Urothelium cell line (cell line): ENCODE data around the gene AFF4.
"Not testable (repeated sequence)": the region's sequence is repeated elsewhere in the genome, so short reads cannot be mapped to it uniquely, and the experiment has no call there.

Experiments
- DNase-seq: peaks from one replicate; pipeline ENCODE4 v3.0.0; 2011; ENCODE audit warnings: low spot score, mixed read lengths
- FAIRE-seq: peaks from 2 replicates; lab custom pipeline; 2011; peaks lifted over from hg19 to GRCh38; lab: Jason Lieb, UNC

Gene AFF4, protein sequence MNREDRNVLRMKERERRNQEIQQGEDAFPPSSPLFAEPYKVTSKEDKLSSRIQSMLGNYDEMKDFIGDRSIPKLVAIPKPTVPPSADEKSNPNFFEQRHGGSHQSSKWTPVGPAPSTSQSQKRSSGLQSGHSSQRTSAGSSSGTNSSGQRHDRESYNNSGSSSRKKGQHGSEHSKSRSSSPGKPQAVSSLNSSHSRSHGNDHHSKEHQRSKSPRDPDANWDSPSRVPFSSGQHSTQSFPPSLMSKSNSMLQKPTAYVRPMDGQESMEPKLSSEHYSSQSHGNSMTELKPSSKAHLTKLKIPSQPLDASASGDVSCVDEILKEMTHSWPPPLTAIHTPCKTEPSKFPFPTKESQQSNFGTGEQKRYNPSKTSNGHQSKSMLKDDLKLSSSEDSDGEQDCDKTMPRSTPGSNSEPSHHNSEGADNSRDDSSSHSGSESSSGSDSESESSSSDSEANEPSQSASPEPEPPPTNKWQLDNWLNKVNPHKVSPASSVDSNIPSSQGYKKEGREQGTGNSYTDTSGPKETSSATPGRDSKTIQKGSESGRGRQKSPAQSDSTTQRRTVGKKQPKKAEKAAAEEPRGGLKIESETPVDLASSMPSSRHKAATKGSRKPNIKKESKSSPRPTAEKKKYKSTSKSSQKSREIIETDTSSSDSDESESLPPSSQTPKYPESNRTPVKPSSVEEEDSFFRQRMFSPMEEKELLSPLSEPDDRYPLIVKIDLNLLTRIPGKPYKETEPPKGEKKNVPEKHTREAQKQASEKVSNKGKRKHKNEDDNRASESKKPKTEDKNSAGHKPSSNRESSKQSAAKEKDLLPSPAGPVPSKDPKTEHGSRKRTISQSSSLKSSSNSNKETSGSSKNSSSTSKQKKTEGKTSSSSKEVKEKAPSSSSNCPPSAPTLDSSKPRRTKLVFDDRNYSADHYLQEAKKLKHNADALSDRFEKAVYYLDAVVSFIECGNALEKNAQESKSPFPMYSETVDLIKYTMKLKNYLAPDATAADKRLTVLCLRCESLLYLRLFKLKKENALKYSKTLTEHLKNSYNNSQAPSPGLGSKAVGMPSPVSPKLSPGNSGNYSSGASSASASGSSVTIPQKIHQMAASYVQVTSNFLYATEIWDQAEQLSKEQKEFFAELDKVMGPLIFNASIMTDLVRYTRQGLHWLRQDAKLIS

DNA sequence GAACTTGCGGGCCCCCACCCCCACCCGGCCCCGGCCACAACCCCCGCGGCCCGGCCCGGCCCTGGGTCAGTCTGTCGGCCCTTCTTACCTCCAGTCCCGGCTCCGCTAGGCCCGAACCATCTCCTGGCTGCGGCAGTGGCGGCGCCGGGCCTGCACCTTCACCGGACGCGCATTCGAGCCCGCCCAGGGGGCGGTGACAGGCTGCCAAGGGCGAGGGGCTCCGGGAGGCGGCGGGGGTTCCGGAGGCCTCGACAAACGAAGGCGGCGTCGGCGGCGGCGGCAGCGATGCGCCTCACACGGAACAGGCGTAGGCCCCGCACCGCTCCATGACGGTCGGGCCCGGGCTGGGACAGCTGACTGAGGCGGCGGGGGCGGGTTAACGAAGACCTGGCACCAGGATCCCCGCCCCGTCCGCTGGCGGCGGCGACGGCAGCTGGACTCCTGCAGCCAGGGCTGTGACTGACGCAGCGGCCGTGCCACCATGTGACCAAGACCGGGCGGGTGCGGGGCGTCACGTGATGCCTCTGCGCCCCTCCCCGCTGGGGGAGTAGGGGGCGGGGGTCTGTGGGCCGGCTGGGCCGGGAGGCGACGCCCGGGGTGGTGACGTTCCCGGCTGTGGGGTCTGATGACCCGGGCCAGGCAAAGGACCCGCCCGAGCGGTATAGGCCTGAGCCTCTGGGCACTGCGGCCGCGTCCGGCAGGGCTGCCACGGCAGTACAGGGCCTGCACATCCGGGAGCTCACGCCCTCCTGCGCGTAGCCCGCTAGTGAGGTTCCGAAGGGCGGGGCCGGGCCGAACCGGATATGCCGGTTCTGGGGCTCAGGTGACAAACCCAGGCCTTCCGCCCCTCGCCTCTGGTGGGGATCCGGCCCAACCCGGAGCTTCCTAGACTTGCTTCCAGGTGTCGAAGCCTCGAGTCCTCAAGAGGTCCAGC, at the start of gene AFF4:
Gene AFF4 (minus strand): TSS at position 464 of the 934 bp plus-strand sequence. CDS start 26,445 bp downstream, outside the sequence.
- peak; percentile 99 for FAIRE-seq

DNA sequence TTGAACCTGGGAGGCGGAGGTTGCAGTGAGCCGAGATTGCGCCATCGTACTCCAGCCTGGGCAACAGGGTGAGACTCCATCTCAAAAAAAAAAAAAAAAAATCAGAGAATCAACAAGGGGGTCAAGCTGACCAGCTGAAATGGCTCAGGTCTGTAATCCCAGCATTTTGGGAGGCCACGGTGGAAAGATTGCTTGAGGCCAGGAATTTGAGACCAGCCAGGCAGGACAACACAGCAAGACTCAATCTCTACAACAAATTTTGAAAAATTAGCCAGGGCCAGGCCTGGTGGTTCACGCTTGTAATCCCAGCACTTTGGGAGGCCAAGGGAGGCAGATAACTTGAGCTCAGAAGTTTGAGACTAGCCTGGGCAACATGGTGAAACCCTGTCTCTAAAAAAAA, 45.0 kb upstream of the AFF4 start:
- not testable (repeated sequence) for DNase-seq, FAIRE-seq

More for the DNA sequence above, at the start of gene AFF4:
- peak; percentile 99 for DNase-seq

DNA sequence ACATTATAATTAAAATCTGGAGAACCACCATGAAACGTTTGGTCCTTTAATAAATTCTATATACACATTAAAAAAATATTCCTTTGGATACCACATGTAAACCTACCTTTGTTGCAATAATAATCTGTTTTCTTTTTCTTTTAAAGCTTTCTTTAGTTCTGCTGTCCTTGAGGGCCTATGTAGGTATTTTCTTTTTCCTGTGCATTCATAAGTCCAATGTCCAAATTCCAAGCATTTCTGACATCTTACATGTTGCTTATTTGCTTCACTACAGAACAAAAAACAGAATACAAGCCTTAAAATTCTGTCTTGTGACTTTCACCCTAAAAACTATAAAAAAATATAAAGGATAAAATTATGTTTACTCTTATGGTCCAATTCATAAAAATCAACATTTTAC, 43.2 kb upstream of the AFF4 start:
- no peak for FAIRE-seq
- no peak for DNase-seq

DNA sequence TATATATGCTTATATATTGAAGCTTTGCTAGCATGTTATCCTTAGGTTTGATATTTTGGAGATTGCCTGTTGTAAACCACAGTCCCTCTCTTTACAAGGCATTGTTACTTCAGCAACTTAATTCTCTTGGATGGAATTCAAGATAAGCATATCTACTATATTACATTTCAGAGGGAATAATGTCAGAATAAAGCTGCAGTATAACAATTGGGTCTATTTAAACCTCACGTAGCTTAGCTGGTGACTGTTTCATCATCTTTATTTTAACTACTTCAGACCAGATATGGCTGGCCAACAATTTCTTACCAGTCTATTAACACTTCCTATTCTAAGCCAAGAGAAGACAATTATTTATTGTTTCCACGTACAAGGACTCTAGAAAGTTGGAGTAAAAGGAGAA, 35.8 kb upstream of the AFF4 start:
- no peak for FAIRE-seq

DNA sequence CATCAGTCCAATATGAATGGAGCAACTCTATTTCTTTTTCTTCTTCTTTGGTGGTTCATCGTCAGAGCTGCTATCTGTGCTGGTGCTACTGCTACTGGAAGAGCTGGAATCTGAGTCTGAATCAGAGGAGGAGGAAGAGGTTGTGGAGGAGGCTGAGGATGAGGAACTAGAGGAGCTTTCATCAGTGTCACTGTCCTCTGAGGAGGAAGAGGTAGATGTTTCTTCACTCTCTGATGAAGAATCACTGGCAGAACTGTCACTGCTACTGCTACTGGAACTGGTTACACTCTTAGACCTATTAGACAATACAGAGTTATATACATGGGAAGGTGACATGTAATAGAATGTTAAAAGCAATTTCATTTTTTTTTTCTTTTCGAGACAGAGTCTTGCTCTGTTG, 35.1 kb upstream of the AFF4 start:
- FAIRE-seq (no peak), DNase-seq (no peak)

More for the DNA sequence above, 35.8 kb upstream of the AFF4 start:
- no peak for DNase-seq

DNA sequence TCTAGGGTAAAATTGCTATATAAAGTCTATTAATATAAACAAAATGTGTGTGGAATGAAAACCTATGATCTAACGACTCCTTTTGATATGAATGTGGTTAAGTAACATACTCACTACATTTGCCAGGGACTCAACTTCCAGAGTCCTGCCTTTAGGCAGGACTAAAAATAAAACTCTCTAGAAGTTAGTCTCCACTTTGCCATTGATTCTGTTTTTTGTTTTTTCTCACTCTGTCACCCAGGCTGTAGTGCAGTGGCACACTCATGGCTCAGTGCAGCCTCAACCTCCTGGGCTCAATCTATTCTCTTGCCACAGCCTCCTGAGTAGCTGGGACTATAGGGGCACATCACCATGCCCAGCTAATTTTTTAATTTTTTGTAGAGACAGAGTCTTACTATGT, 32.9 kb upstream of the AFF4 start:
- DNase-seq (no peak), FAIRE-seq (no peak)

DNA sequence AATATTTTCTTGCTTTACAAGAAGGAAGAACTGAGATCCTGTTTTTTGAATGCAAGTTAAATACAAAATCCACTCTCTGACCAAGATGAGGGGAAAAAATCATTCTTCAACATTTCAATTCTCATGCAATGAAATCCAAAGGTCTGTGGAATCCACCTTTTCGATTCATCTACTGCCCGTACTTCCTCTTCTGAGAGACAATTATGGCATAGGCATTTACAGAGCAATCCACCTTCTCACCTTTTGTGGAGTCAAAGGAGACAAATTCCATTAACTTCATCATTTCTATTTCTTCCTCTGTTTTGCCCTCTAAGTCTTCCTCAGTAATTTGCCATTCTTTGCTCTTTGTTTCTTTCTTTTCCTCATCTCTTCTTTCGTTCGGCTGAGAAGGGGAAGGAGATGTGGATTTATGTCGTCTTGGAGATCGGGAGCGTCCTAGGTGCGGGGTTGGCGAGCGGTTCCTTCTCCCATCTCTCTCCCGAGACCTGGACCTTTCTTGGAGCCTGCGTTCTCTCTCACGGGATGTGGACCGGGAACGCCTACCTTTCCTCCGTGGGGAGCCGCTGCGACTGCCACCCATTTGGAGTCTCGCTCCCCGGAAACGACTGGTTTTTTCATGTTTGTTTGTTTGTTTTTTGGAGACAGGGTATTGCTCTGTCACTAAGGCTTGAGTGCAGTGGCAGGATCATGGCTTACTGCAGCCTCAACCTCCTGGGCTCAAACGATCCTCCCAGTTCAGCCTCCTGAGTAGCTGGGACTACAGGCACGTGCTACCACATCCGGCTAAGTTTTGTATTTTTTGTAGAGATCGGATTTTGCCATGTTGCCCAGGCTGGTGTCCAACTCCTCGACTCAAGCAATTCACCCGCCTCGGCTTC, 24.3 kb upstream of the AFF4 start:
- FAIRE-seq, result peak; percentile 9
- peak; percentile 55 for DNase-seq

DNA sequence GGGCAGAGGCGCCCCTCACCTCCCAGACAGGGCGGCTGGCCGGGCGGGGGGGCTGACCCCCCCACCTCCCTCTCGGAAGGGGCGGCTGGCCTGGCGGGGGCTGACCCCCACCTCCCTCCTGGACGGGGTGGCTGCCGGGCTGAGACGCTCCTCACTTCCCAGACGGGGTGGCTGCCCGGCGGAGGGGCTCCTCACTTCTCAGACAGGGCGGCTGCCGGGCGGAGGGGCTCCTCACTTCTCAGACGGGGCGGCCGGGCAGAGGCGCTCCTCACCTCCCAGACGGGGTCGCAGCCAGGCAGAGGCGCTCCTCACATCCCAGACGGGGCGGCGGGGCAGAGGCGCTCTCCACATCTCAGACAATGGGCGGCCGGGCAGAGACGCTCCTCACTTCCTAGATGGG, 19.5 kb upstream of the AFF4 start:
- FAIRE-seq, DNase-seq: not testable (repeated sequence)

DNA sequence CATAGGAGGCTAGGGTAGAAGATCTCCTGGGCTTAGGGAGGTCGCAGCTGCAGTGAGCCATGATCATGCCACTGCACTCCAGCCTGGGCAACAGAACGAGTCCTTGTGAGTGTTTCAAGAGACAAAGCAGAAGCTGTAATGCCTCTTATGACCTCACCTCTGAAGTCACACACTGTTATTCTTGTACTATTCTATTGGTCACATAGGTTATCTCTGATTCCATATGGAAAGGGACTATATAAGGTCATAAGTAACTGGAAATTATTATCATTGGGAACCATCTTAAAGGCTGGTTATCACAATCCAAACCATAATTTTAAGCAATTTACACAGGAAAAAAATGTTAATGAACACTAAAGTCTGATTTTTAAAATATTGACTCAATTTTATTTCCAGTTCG, 17.9 kb upstream of the AFF4 start:
- no peak for FAIRE-seq
- no peak for DNase-seq

DNA sequence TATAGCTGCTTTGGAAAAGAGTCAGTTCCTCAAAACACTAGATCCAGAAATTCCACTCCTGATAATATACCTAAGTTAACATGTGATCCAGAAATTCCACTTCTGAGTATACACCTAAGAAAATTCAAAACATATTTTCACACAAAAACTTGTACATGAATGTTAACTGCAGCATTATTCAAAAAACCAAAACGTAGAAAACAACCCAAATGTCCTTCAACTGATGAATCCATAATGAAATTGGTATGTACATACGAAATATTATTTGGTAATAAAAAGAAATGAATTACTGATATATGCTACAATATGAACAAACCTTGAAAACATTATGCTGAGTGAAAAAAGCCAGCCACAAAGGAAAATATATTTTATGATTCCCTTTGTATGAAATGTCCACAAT, 16.5 kb upstream of the AFF4 start:
- no peak for DNase-seq
- no peak for FAIRE-seq

DNA sequence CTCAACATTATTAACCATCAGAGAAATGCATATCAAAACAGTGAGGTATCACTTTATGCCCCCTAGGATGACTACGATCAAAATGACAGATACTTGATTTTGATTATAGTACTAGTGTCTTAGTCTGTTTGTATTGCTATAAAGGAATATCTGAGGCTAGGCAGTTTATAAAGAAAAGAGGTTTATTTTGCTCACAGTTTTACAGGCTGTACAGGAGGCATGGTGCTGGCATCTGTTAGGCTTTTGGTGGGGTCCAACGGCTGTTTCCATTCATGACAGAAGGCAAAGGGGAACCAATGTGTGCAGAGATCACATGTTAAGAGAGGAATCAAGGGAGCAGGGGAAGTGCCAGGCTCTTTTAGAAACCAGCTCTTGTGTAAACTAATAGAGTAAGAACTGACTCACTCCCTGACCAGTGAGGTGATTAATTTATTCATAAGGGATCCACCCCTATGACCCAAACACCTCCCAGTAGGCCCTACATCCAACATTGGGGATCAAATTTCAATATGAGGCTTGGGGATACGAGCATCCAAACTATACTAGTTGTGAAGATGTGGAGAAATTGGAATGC, 16.0 kb upstream of the AFF4 start:
- DNase-seq, result no peak

DNA sequence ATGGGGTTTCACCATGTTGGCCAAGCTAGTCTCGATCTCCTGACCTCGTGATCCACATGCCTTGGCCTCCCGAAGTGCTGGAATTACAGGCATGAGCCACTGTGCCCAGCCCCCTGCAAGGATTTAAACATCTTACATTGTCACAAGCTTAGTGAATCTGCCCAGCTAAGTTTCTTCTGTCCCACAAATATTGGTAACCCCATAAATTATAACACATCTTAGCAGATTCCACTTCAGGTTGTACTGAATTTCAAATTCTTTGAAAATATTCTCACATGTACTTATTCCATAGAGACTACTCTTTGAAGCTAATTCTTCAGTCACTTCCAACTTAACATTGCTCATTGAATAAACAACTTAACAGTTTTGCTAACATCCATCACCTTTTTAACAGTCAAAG, 13.4 kb upstream of the AFF4 start:
- DNase-seq (no peak), FAIRE-seq (no peak)

More for the DNA sequence above, 16.0 kb upstream of the AFF4 start:
- FAIRE-seq, result no peak

DNA sequence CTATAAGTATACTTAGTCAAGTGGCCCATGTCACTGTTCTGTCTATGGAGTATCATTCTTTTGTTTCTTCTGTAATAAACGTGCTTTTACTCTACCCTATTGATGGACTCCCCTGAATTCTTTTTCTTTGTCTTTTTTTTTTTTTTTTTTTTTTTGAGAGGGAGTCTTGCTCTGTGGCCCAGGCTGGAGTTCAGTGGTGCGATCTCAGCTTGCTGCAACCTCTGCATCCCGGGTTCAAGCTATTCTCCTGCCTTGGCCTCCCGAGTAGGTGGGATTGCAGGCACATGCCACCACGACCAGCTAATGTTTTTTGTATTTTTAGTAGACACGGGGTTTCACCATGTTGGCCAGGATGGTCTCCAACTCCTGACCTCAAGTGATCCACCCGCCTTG, 9.0 kb upstream of the AFF4 start:
- not testable (repeated sequence) for DNase-seq, FAIRE-seq

DNA sequence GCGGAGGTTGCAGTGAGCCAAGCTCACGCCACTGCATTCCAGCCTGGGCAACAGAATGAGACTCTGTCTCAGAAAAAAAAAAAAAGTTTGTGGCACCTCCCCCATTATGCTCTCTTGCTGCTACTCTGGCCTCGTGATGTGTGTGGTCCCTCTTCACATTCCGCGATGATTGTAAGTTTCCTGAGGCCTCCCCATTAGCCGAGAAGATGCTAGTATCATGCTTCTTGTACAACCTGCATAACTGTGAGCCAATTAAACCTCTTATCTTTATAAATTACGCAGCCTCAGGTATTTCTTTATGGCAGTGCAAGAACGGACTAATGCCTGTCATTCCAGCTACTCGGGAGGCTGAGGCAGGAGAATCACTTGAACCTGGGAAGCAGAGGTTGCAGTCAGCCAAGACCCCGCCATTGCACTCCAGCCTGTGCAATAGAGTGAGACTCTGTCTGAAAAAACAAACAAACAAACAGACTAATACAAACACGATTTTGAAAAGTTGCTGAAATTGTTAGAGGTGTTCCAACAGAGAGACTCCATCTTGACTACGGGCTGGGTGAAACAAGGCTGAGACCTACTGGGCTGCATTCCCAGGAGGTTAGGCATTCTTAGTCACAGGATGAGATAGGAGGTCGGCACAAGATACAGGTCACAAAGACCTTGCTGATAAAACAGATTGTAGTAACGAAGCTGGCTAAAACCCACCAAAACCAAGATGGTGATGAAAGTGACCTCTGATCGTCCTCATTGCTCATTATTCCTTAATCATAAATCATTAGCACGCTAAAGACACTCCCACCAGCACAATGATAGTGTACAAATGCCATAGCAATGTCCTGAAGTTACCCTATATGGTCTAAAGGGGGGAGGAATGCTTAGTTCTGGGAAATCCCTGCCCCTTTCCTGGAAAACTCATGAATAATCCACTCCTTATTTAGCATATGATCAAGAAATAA, 8.3 kb upstream of the AFF4 start:
- DNase-seq, result no peak
- FAIRE-seq, result peak; percentile 37

DNA sequence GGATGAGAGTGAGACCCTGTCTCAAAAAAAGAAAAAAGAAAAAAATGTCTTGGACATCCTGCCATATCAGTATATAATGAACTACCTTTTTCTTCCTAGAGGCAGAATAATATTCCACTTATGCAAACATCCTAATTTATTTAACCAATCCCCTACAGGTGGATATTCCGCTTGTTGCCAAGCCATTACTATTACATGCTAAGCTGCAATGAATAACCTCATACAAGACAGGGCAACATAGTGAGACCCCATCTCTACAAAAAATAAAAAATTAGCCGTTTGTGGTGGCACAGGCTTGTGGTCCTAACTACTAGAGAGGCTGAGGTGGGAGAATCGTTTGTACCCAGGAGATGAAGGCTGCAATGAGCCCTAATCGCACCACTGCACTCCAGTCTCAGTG, 1.7 kb upstream of the AFF4 start:
- no peak for FAIRE-seq
- no peak for DNase-seq

DNA sequence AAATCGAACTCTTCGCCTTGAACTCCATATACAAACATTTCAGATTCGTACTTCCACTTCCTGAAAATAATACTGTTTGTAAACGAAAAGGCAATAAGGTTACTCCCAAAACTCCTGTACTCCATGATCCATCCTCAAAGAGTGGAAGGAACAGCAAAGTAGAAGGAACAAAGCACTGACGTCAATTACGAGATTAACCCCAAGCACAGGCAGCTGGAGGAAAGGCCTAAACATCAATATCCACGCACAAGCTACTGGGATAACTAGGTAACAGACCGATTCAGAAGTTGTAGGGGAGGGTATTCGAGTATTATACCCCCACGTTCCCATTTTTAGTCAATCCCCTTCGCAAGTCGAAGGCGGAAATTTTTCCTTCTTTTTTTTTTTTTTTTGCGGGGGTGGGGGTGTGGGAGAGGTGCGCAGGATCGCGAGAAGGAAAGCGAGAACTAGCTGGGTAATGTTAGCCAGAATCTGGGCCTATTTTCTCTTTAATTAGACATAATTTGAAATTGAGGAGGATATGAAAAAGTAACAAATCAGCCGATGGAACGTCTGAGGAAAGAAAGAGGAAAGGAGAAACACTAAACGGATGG, 909 bp downstream of the AFF4 start:
- FAIRE-seq (no peak), DNase-seq (peak; percentile 65)

DNA sequence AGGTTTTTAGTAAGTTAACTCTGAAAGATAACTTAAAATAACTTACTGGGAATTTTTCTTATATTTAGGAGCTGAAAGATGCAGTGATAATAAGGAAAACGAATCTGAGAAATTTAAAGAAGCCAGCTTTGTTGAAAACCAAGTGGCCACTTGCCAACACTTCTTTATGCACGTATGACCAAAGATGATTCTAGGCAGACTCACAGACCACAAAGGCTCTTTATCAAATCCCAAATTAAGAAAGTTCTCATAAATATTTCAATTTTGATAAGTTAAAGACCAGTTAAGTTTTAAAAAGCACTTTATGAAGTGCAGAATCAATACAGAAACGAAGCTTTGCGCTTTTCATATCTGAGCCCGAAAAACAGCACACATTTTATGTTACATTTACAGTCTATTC, 1.5 kb downstream of the AFF4 start:
- no peak for DNase-seq
- no peak for FAIRE-seq
